GM23248 (cell line): ENCODE measurements around the gene SSR1. TPM values are rescaled to one million over a fixed set of nuclear protein-coding genes. Genes with fewer than 3 reads are reported as not detected.

Experiments
- DNase-seq: peaks from one replicate; pipeline ENCODE4 v3.0.0-alpha.2; 2015
- H2AFZ ChIP-seq: fragments of 200-600 bp; sonication (generic); 2 replicates; pipeline ENCODE4 v1.6.1; 2016; ENCODE audit warnings: antibody characterized with exemption
- H3F3A ChIP-seq: fragments of 200-600 bp; sonication (generic); 2 replicates; pipeline ENCODE4 v1.6.1; 2016; ENCODE audit warnings: mild to moderate bottlenecking, antibody characterized with exemption, mixed run types; ENCODE audit not compliant: insufficient read depth
- H3K27ac ChIP-seq: fragments of 200-600 bp; sonication (generic); 2 replicates; pipeline ENCODE4 v1.5.1; 2016; ENCODE audit warnings: mild to moderate bottlenecking
- H3K27me3 ChIP-seq: fragments of 200-600 bp; sonication (generic); replicated peaks from 2 replicates; pipeline ENCODE4 v1.6.1; 2016; ENCODE audit warnings: mild to moderate bottlenecking; ENCODE audit not compliant: insufficient read depth
- H3K36me3 ChIP-seq: fragments of 200-600 bp; sonication (generic); 2 replicates; pipeline ENCODE4 v1.6.1; 2016; ENCODE audit warnings: low read depth, mild to moderate bottlenecking
- H3K4me1 ChIP-seq: fragments of 200-600 bp; sonication (generic); 2 replicates; pipeline ENCODE4 v1.6.1; 2016; ENCODE audit warnings: mild to moderate bottlenecking; ENCODE audit not compliant: insufficient read depth
- H3K4me2 ChIP-seq: fragments of 200-600 bp; sonication (generic); one replicate; pipeline ENCODE4 v1.6.1; 2016; ENCODE audit warnings: mild to moderate bottlenecking; ENCODE audit not compliant: unreplicated experiment
- H3K4me3 ChIP-seq: fragments of 200-600 bp; sonication (generic); 2 replicates; pipeline ENCODE4 v1.5.1; 2016; ENCODE audit warnings: mild to moderate bottlenecking
- H3K79me2 ChIP-seq: fragments of 200-600 bp; sonication (generic); 2 replicates; pipeline ENCODE4 v1.6.1; 2016; ENCODE audit warnings: mild to moderate bottlenecking; ENCODE audit not compliant: insufficient read depth
- H3K9ac ChIP-seq: fragments of 200-600 bp; sonication (generic); 2 replicates; pipeline ENCODE4 v1.6.1; 2016; ENCODE audit warnings: mild to moderate bottlenecking
- H3K9me2 ChIP-seq: fragments of 200-600 bp; sonication (generic); 2 replicates; pipeline ENCODE4 v1.6.1; 2016; ENCODE audit warnings: mixed run types, mild to moderate bottlenecking, moderate library complexity; ENCODE audit not compliant: insufficient read depth
- H3K9me3 ChIP-seq: fragments of 200-600 bp; sonication (generic); one replicate; pipeline ENCODE4 v1.6.1; 2017; ENCODE audit warnings: low read depth
- H4K20me1 ChIP-seq: fragments of 200-600 bp; sonication (generic); 2 replicates; pipeline ENCODE4 v1.6.0; 2016; ENCODE audit not compliant: insufficient read depth
- EZH2 ChIP-seq: fragments of 200-600 bp; sonication (generic); IDR thresholded peaks from 2 replicates; pipeline ENCODE4 v1.6.1; 2018; ENCODE audit warnings: antibody characterized with exemption, mild to moderate bottlenecking; ENCODE audit not compliant: insufficient read depth, poor library complexity, severe bottlenecking
- EZH2phosphoT487 ChIP-seq: fragments of 200-600 bp; sonication (generic); IDR thresholded peaks from 2 replicates; pipeline ENCODE4 v1.6.1; 2018; ENCODE audit warnings: antibody characterized with exemption, moderate library complexity, mild to moderate bottlenecking, low read depth; ENCODE audit not compliant: insufficient read depth
- WGBS, 2 experiments: methylation state at CpG; one replicate each; pipeline ENCODE4 v1.1.6; 2015 to 2017; ENCODE audit warnings: low lambda C conversion rate in 2 of 2, low coverage in 1 of 2; ENCODE audit errors: missing lambda C conversion rate in 2 of 2; 5-methylcytosine and 5-hydroxymethylcytosine counted together
- in situ Hi-C: fragments of 300-500 bp; cut with MboI; formaldehyde crosslinking; loops from 2 replicates; pipeline ENCODE4 v1.15.0; 2020
- polyA plus RNA-seq: library from polyadenylated mRNA; unstranded; fragments of >200 nt; fragmentation: Nextera tagmentation; extraction: Ambion mirVana; gene quantifications from 2 replicates; pipeline ENCODE4 v1.2.1, GENCODE V29; 2016
- total RNA-seq: library from RNA; depleted of rRNA; stranded (reverse); fragments of >200 nt; shearing (Covaris generic); gene quantifications from 2 replicates; pipeline ENCODE4 v1.2.3, GENCODE V29; 2014

Gene SSR1
- total and polyA plus RNA-seq, 2 experiments from 2014 or later: 180 to 241 TPM

- H3K27me3 ChIP-seq: no peaks in the 10 kb centered on the region
- 95 to 97% methylated on average over 7 of the region's 7 CpGs for WGBS, 2 experiments
- no peak for TF ChIP-seq EZH2phosphoT487
- TF ChIP-seq EZH2: no peak
- H3K4me3 ChIP-seq: no peak overlapping the region
- no peaks in the 10 kb centered on the region for H3K9me2 ChIP-seq
- H3K4me1 ChIP-seq: peaks cover 21% of the 10 kb centered on the region
- no peak overlapping the region for H3K27ac ChIP-seq
- in situ Hi-C loops: no loop called here
- no peaks in the 10 kb centered on the region for H4K20me1 ChIP-seq
- H3K9ac ChIP-seq: no peak overlapping the region
- peaks cover 35% of the 10 kb centered on the region for H3K79me2 ChIP-seq
- no peak for DNase-seq
- no peaks in the 10 kb centered on the region for H3K9me3 ChIP-seq
- peaks cover 6% of the 10 kb centered on the region for H3K36me3 ChIP-seq
- peaks cover 11% of the 10 kb centered on the region; the same call in 1 of the 2 replicates for H3F3A ChIP-seq
- no peak overlapping the region for H3K4me2 ChIP-seq
- H2AFZ ChIP-seq: peak overlapping the region; percentile 83; the same call in 1 of the 2 replicates
These were observed 1.4 kb upstream of the SSR1 start for GRCh38 chr6:7314414-7314813.

DNA sequence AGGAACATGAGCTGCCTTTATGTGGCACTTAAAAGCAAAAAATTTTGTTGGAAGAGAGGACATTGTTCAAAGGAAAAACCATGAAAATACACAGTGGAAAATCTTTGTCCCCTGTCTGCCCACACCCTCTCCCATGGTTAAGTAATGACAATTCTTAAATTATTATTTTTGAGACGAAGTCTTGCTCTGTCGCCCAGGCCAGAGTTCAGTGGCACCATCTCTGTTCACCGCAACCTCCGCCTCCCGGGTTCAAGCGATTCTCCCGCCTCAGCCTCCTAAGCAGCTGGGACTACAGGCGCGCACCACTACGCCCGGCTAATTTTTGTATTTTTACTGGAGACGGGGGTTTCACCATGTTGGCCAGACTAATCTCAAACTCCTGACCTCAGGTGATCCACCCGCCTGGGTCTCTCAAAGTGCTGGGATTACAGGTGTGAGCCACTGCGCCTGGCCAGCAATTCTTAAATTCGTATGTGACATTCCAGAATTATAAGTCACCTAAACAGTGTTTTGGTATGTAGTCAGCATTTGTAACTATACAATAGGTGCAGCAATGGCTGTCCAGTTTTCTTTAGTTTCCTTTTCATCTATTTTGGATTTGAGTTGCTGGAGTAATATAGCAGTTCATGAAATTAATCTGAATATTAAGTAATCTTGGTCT is 636 bp upstream of the SSR1 start:
- Histone ChIP-seq H2AFZ (peak overlapping the region; percentile 83), H3K4me1 (peaks cover 21% of the 10 kb centered on the region), H3K9ac (peak overlapping the region; percentile 97), H3K27me3 (no peaks in the 10 kb centered on the region), H3F3A (peaks cover 11% of the 10 kb centered on the region; the same call in 1 of the 2 replicates), H3K9me2 (no peaks in the 10 kb centered on the region), H3K27ac (peak overlapping the region; percentile 88), H3K79me2 (peaks cover 43% of the 10 kb centered on the region), H3K9me3 (no peaks in the 10 kb centered on the region), H4K20me1 (no peaks in the 10 kb centered on the region), H3K36me3 (peaks cover 13% of the 10 kb centered on the region), H3K4me3 (peak overlapping the region; percentile 92), H3K4me2 (peak overlapping the region; percentile 59)
- 83 to 85% methylated on average over 15 of the region's 15 CpGs for WGBS, 2 experiments
- in situ Hi-C loops: no loop called here
- TF ChIP-seq EZH2: no peak
- no peak for TF ChIP-seq EZH2phosphoT487
- DNase-seq: no peak

GRCh38 chr6:7311917-7312615 is 933 bp downstream of the SSR1 start:
- Histone ChIP-seq H3K9ac (peak overlapping the region; percentile 97), H3K9me3 (no peaks in the 10 kb centered on the region), H3K36me3 (peaks cover 28% of the 10 kb centered on the region), H4K20me1 (no peaks in the 10 kb centered on the region), H2AFZ (peak overlapping the region; percentile 70), H3K27me3 (no peaks in the 10 kb centered on the region), H3K4me2 (peak overlapping the region; percentile 97), H3K9me2 (no peaks in the 10 kb centered on the region), H3F3A (peaks cover 11% of the 10 kb centered on the region; the same call in 1 of the 2 replicates), H3K27ac (peak overlapping the region; percentile 88), H3K4me1 (peaks cover 28% of the 10 kb centered on the region), H3K4me3 (peak overlapping the region; percentile 92), H3K79me2 (peaks cover 58% of the 10 kb centered on the region)
- DNase-seq: peak; percentile 36
- TF ChIP-seq EZH2: no peak
- TF ChIP-seq EZH2phosphoT487: no peak
- 1 to 2% methylated on average over 17 of the region's 17 CpGs for WGBS, 2 experiments
- in situ Hi-C loops: no loop called here

DNA sequence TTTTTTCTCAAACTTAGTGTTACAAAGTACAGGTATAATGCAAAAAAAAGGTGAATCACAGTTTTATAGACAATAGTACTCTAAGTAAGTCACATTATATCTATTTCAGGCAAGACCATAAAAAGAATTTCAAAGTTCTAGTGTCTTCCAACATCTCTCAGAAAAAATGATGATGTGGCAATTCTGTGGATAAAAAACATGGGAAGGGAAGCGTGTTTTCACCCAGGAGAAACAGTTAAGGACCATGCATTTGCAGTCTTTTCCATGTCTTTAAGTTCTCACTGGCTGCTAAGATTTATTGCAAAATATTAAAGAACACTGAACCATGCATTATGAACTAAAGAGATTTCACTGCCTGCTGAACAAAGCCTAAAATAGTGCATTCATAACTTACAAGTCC is 1.8 kb downstream of the SSR1 start:
- Histone ChIP-seq H3K79me2 (peaks cover 67% of the 10 kb centered on the region), H2AFZ (no peak overlapping the region), H3F3A (peaks cover 11% of the 10 kb centered on the region; the same call in 1 of the 2 replicates), H3K36me3 (peaks cover 29% of the 10 kb centered on the region), H3K4me1 (peaks cover 28% of the 10 kb centered on the region), H3K27me3 (no peaks in the 10 kb centered on the region), H3K9me2 (no peaks in the 10 kb centered on the region), H3K4me2 (peak overlapping the region; percentile 97), H4K20me1 (no peaks in the 10 kb centered on the region), H3K9me3 (no peaks in the 10 kb centered on the region), H3K27ac (peak overlapping the region; percentile 88), H3K4me3 (peak overlapping the region; percentile 92), H3K9ac (peak overlapping the region; percentile 97)
- TF ChIP-seq EZH2phosphoT487 (no peak), EZH2 (no peak)
- peak; percentile 32 for DNase-seq
- in situ Hi-C loops: no loop called here
- WGBS, 2 experiments: 6 to 8% methylated on average over 1 of the region's 1 CpG
